ENCODE measurements around the gene SPTBN1.

Gene SPTBN1

GRCh38 chr2:54603796-54604195 is 147.7 kb downstream of the SPTBN1 start:
- no peak overlapping the region for H3K27ac ChIP-seq (ENCODE audit: low read length)
- no peak overlapping the region for H2AFZ ChIP-seq (ENCODE audit: low read depth, low read length)
- no peak for TF ChIP-seq CTCF (IDR thresholded peaks at IDR 0.05; ENCODE audit: borderline replicate concordance, extremely low read depth, low read length, poor library complexity, severe bottlenecking)
- TF ChIP-seq EZH2 (IDR thresholded peaks at IDR 0.05; ENCODE audit: borderline replicate concordance, low read depth, low read length, severe bottlenecking) = no peak
- no peak overlapping the region for H3K4me2 ChIP-seq (ENCODE audit: insufficient read depth, low read length)
- peaks cover 10% of the 10 kb centered on the region for H4K20me1 ChIP-seq (ENCODE audit: insufficient read depth, low read length)
- no peaks in the 10 kb centered on the region for H3K4me1 ChIP-seq (ENCODE audit: insufficient read depth, low read length)
- no peaks in the 10 kb centered on the region for H3K9me3 ChIP-seq (ENCODE audit: insufficient read depth, low read length, severe bottlenecking)
- peaks cover 14% of the 10 kb centered on the region for H3K36me3 ChIP-seq (ENCODE audit: insufficient read depth, low read length)
- ATAC-seq (ENCODE audit: insufficient read depth, low read depth) (no peak), DNase-seq (no peak)
- H3K9ac ChIP-seq (ENCODE audit: low read depth, low read length) = no peak overlapping the region
- no peaks in the 10 kb centered on the region for H3K27me3 ChIP-seq (ENCODE audit: insufficient read depth, low read length, poor library complexity)
- no peak overlapping the region for H3K4me3 ChIP-seq (ENCODE audit: low read depth in 1 of 2, low read length in 2 of 2)
- peaks cover 83% of the 10 kb centered on the region for H3K79me2 ChIP-seq (ENCODE audit: insufficient read depth, low read length)

- Histone ChIP-seq H2AFZ (ENCODE audit: low read depth, low read length) (no peak overlapping the region), H3K4me3 (ENCODE audit: low read depth in 1 of 2, low read length in 2 of 2) (no peak overlapping the region), H3K79me2 (ENCODE audit: insufficient read depth, low read length) (peaks cover 79% of the 10 kb centered on the region), H3K9ac (ENCODE audit: low read depth, low read length) (no peak overlapping the region), H3K9me3 (ENCODE audit: insufficient read depth, low read length, severe bottlenecking) (no peaks in the 10 kb centered on the region), H3K27me3 (ENCODE audit: insufficient read depth, low read length, poor library complexity) (no peaks in the 10 kb centered on the region), H3K36me3 (ENCODE audit: insufficient read depth, low read length) (peaks cover 4% of the 10 kb centered on the region), H4K20me1 (ENCODE audit: insufficient read depth, low read length) (peaks cover 10% of the 10 kb centered on the region), H3K4me2 (ENCODE audit: insufficient read depth, low read length) (no peak overlapping the region), H3K4me1 (ENCODE audit: insufficient read depth, low read length) (no peaks in the 10 kb centered on the region), H3K27ac (ENCODE audit: low read length) (no peak overlapping the region)
- DNase-seq = no peak
- ATAC-seq (ENCODE audit: insufficient read depth, low read depth) = no peak
- TF ChIP-seq EZH2 (IDR thresholded peaks at IDR 0.05; ENCODE audit: borderline replicate concordance, low read depth, low read length, severe bottlenecking) (no peak), CTCF (IDR thresholded peaks at IDR 0.05; ENCODE audit: borderline replicate concordance, extremely low read depth, low read length, poor library complexity, severe bottlenecking) (no peak)
These were observed 148.7 kb downstream of the SPTBN1 start for GRCh38 chr2:54604871-54605270.

GRCh38 chr2:54605836-54606235 is 149.7 kb downstream of the SPTBN1 start:
- ATAC-seq (ENCODE audit: insufficient read depth, low read depth) = no peak
- TF ChIP-seq EZH2 (IDR thresholded peaks at IDR 0.05; ENCODE audit: borderline replicate concordance, low read depth, low read length, severe bottlenecking) (no peak), CTCF (IDR thresholded peaks at IDR 0.05; ENCODE audit: borderline replicate concordance, extremely low read depth, low read length, poor library complexity, severe bottlenecking) (no peak)
- H4K20me1 ChIP-seq (ENCODE audit: insufficient read depth, low read length) = peaks cover 10% of the 10 kb centered on the region
- H2AFZ ChIP-seq (ENCODE audit: low read depth, low read length) = no peak overlapping the region
- peaks cover 81% of the 10 kb centered on the region for H3K79me2 ChIP-seq (ENCODE audit: insufficient read depth, low read length)
- H3K27me3 ChIP-seq (ENCODE audit: insufficient read depth, low read length, poor library complexity) = no peaks in the 10 kb centered on the region
- H3K27ac ChIP-seq (ENCODE audit: low read length) = no peak overlapping the region
- H3K36me3 ChIP-seq (ENCODE audit: insufficient read depth, low read length) = no peaks in the 10 kb centered on the region; the same call in 1 of the 2 replicates
- no peaks in the 10 kb centered on the region for H3K4me1 ChIP-seq (ENCODE audit: insufficient read depth, low read length)
- no peaks in the 10 kb centered on the region for H3K9me3 ChIP-seq (ENCODE audit: insufficient read depth, low read length, severe bottlenecking)
- no peak overlapping the region for H3K9ac ChIP-seq (ENCODE audit: low read depth, low read length)
- DNase-seq = no peak
- H3K4me2 ChIP-seq (ENCODE audit: insufficient read depth, low read length) = no peak overlapping the region
- H3K4me3 ChIP-seq (ENCODE audit: low read depth in 1 of 2, low read length in 2 of 2) = no peak overlapping the region

Measured in DND-41 (cell line).